ENCODE measurements around the gene EMCN.

Gene EMCN

GRCh38 chr4:100466501-100466900, 51.3 kb downstream of the EMCN start:
- peaks cover 3% of the 10 kb centered on the region for H3K27me3 Mint-ChIP-seq
- no peaks in the 10 kb centered on the region for H3K36me3 Mint-ChIP-seq
- ATAC-seq (ENCODE audit: low read depth) (no peak), DNase-seq (ENCODE audit: low spot score in 2 of 2) (no peak)
- H3K27ac Mint-ChIP-seq: no peak overlapping the region
- H3K9me3 Mint-ChIP-seq: peaks cover 1% of the 10 kb centered on the region
- no peaks in the 10 kb centered on the region for H3K4me1 Mint-ChIP-seq
- H3K4me3 Mint-ChIP-seq: no peak overlapping the region

- H3K4me1 Mint-ChIP-seq: peaks cover 4% of the 10 kb centered on the region
- no peaks in the 10 kb centered on the region for H3K36me3 Mint-ChIP-seq
- H3K4me3 Mint-ChIP-seq: no peak overlapping the region
- H3K27ac Mint-ChIP-seq: no peak overlapping the region
- DNase-seq (ENCODE audit: low spot score in 2 of 2): no peak
- ATAC-seq (ENCODE audit: low read depth): no peak
- H3K27me3 Mint-ChIP-seq: peaks cover 7% of the 10 kb centered on the region
- H3K9me3 Mint-ChIP-seq: peaks cover 3% of the 10 kb centered on the region
Measured at GRCh38 chr4:100461807-100462605, 55.8 kb downstream of the EMCN start.

- peaks cover 2% of the 10 kb centered on the region for H3K36me3 Mint-ChIP-seq
- H3K27me3 Mint-ChIP-seq: peaks cover 7% of the 10 kb centered on the region
- ATAC-seq (ENCODE audit: low read depth): no peak
- H3K27ac Mint-ChIP-seq: no peak overlapping the region
- no peak for DNase-seq (ENCODE audit: low spot score in 2 of 2)
- no peaks in the 10 kb centered on the region for H3K4me1 Mint-ChIP-seq
- H3K4me3 Mint-ChIP-seq: no peak overlapping the region
- H3K9me3 Mint-ChIP-seq: peaks cover 7% of the 10 kb centered on the region
Measured at GRCh38 chr4:100450449-100450848, 67.4 kb downstream of the EMCN start.

GRCh38 chr4:100431416-100431815, 86.4 kb downstream of the EMCN start:
- H3K27me3 Mint-ChIP-seq: peaks cover 9% of the 10 kb centered on the region

GRCh38 chr4:100430451-100430850, 87.4 kb downstream of the EMCN start:
- peaks cover 9% of the 10 kb centered on the region for H3K27me3 Mint-ChIP-seq
- H3K4me1 Mint-ChIP-seq: no peaks in the 10 kb centered on the region
- no peaks in the 10 kb centered on the region for H3K36me3 Mint-ChIP-seq
- no peak overlapping the region for H3K4me3 Mint-ChIP-seq
- ATAC-seq (ENCODE audit: low read depth): no peak
- no peak for DNase-seq (ENCODE audit: low spot score in 2 of 2)
- H3K9me3 Mint-ChIP-seq: peaks cover 1% of the 10 kb centered on the region
- H3K27ac Mint-ChIP-seq: no peak overlapping the region

More at GRCh38 chr4:100431416-100431815, 86.4 kb downstream of the EMCN start:
- DNase-seq (ENCODE audit: low spot score in 2 of 2) (no peak), ATAC-seq (ENCODE audit: low read depth) (no peak)
- H3K4me3 Mint-ChIP-seq: no peak overlapping the region
- H3K27ac Mint-ChIP-seq: no peak overlapping the region
- no peaks in the 10 kb centered on the region for H3K36me3 Mint-ChIP-seq
- H3K4me1 Mint-ChIP-seq: no peaks in the 10 kb centered on the region
- H3K9me3 Mint-ChIP-seq: peaks cover 4% of the 10 kb centered on the region

GRCh38 chr4:100429616-100430015, 88.2 kb downstream of the EMCN start:
- ATAC-seq (ENCODE audit: low read depth): no peak
- H3K27me3 Mint-ChIP-seq: peaks cover 9% of the 10 kb centered on the region
- H3K4me3 Mint-ChIP-seq: no peak overlapping the region
- H3K36me3 Mint-ChIP-seq: no peaks in the 10 kb centered on the region
- no peaks in the 10 kb centered on the region for H3K9me3 Mint-ChIP-seq
- H3K27ac Mint-ChIP-seq: no peak overlapping the region
- no peaks in the 10 kb centered on the region for H3K4me1 Mint-ChIP-seq
- DNase-seq (ENCODE audit: low spot score in 2 of 2): no peak

GRCh38 chr4:100428051-100428450, 89.8 kb downstream of the EMCN start:
- no peak for DNase-seq (ENCODE audit: low spot score in 2 of 2)
- no peak for ATAC-seq (ENCODE audit: low read depth)

GRCh38 chr4:100424376-100424775, 93.4 kb downstream of the EMCN start:
- H3K36me3 Mint-ChIP-seq: no peaks in the 10 kb centered on the region
- no peak overlapping the region for H3K27ac Mint-ChIP-seq
- DNase-seq (ENCODE audit: low spot score in 2 of 2): no peak
- H3K9me3 Mint-ChIP-seq: no peaks in the 10 kb centered on the region
- peaks cover 9% of the 10 kb centered on the region for H3K27me3 Mint-ChIP-seq
- H3K4me3 Mint-ChIP-seq: no peak overlapping the region
- no peaks in the 10 kb centered on the region for H3K4me1 Mint-ChIP-seq
- ATAC-seq (ENCODE audit: low read depth): no peak

More at GRCh38 chr4:100428051-100428450, 89.8 kb downstream of the EMCN start:
- Mint-ChIP-seq H3K4me1 (no peaks in the 10 kb centered on the region), H3K27me3 (peaks cover 9% of the 10 kb centered on the region), H3K36me3 (no peaks in the 10 kb centered on the region), H3K27ac (no peak overlapping the region), H3K4me3 (no peak overlapping the region), H3K9me3 (no peaks in the 10 kb centered on the region)

GRCh38 chr4:100422894-100423293, 94.9 kb downstream of the EMCN start:
- ATAC-seq (ENCODE audit: low read depth) (no peak), DNase-seq (ENCODE audit: low spot score in 2 of 2) (no peak)
- Mint-ChIP-seq H3K27me3 (peaks cover 5% of the 10 kb centered on the region), H3K36me3 (no peaks in the 10 kb centered on the region), H3K27ac (no peak overlapping the region), H3K4me1 (no peaks in the 10 kb centered on the region), H3K9me3 (no peaks in the 10 kb centered on the region), H3K4me3 (no peak overlapping the region)

GRCh38 chr4:100421361-100421978, 96.4 kb downstream of the EMCN start:
- Mint-ChIP-seq H3K4me1 (no peaks in the 10 kb centered on the region), H3K27me3 (peaks cover 2% of the 10 kb centered on the region), H3K36me3 (no peaks in the 10 kb centered on the region), H3K9me3 (no peaks in the 10 kb centered on the region), H3K4me3 (no peak overlapping the region), H3K27ac (no peak overlapping the region)
- ATAC-seq (ENCODE audit: low read depth): no peak
- no peak for DNase-seq (ENCODE audit: low spot score in 2 of 2)

GRCh38 chr4:100420571-100420970, 97.3 kb downstream of the EMCN start:
- no peak overlapping the region for H3K4me3 Mint-ChIP-seq
- H3K4me1 Mint-ChIP-seq: no peaks in the 10 kb centered on the region
- no peak overlapping the region for H3K27ac Mint-ChIP-seq
- no peaks in the 10 kb centered on the region for H3K9me3 Mint-ChIP-seq
- ATAC-seq (ENCODE audit: low read depth) (no peak), DNase-seq (ENCODE audit: low spot score in 2 of 2) (no peak)
- H3K36me3 Mint-ChIP-seq: no peaks in the 10 kb centered on the region
- peaks cover 2% of the 10 kb centered on the region for H3K27me3 Mint-ChIP-seq

- Mint-ChIP-seq H3K4me3 (no peak overlapping the region), H3K27me3 (peaks cover 2% of the 10 kb centered on the region), H3K4me1 (no peaks in the 10 kb centered on the region), H3K9me3 (no peaks in the 10 kb centered on the region), H3K27ac (no peak overlapping the region), H3K36me3 (no peaks in the 10 kb centered on the region)
- DNase-seq (ENCODE audit: low spot score in 2 of 2) (no peak), ATAC-seq (ENCODE audit: low read depth) (no peak)
Measured at GRCh38 chr4:100417565-100417964, 100.3 kb downstream of the EMCN start.

- no peak for ATAC-seq (ENCODE audit: low read depth)
- Mint-ChIP-seq H3K36me3 (no peaks in the 10 kb centered on the region), H3K4me3 (no peak overlapping the region), H3K27ac (no peak overlapping the region), H3K27me3 (no peaks in the 10 kb centered on the region), H3K4me1 (no peaks in the 10 kb centered on the region), H3K9me3 (no peaks in the 10 kb centered on the region)
- no peak for DNase-seq (ENCODE audit: low spot score in 2 of 2)
Measured at GRCh38 chr4:100414016-100414790, 103.6 kb downstream of the EMCN start.

- H3K36me3 Mint-ChIP-seq: no peaks in the 10 kb centered on the region
- H3K27ac Mint-ChIP-seq: no peak overlapping the region
- DNase-seq (ENCODE audit: low spot score in 2 of 2) (no peak), ATAC-seq (ENCODE audit: low read depth) (no peak)
- H3K9me3 Mint-ChIP-seq: peaks cover 1% of the 10 kb centered on the region
- H3K4me3 Mint-ChIP-seq: no peak overlapping the region
- H3K4me1 Mint-ChIP-seq: no peaks in the 10 kb centered on the region
- H3K27me3 Mint-ChIP-seq: peaks cover 3% of the 10 kb centered on the region
Measured at GRCh38 chr4:100391863-100392262, 126.0 kb downstream of the EMCN start.

All from memory B cell (primary cell).